SK-N-SH treated with all-trans-retinoic acid at 6 μM for 48 hours (cell line): ENCODE data around the gene CTF1.

Source experiments
- ARNTL ChIP-seq: fragments of 450-650 bp; formaldehyde crosslinking; IDR thresholded peaks from 2 replicates; pipeline ENCODE4 v1.5.0; 2020; ENCODE audit warnings: low read depth, mild to moderate bottlenecking, moderate library complexity, borderline replicate concordance
- CSDC2 ChIP-seq: fragments of 250-450 bp; sonication (Bioruptor Pico); IDR thresholded peaks from 2 replicates; pipeline ENCODE4 v1.5.0; 2020; ENCODE audit warnings: mild to moderate bottlenecking, moderate library complexity
- PPARA ChIP-seq: fragments of 250-450 bp; sonication (Bioruptor Pico); IDR thresholded peaks from 2 replicates; pipeline ENCODE4 v1.5.0; 2020; ENCODE audit warnings: mild to moderate bottlenecking, borderline replicate concordance
- TF ChIP-seq, protein P1 (sequence below): fragments of 250-450 bp; sonication (Bioruptor Pico); IDR thresholded peaks from 2 replicates; pipeline ENCODE4 v1.5.0; 2020; ENCODE audit warnings: mild to moderate bottlenecking, moderate library complexity
- TF ChIP-seq, protein P2 (sequence below): fragments of 250-450 bp; sonication (Bioruptor Pico); IDR thresholded peaks from 2 replicates; pipeline ENCODE4 v1.5.1; 2020; ENCODE audit warnings: low read depth, mild to moderate bottlenecking, moderate library complexity
- TF ChIP-seq, protein P3 (sequence below): fragments of 250-450 bp; sonication (Bioruptor Pico); IDR thresholded peaks from 2 replicates; pipeline ENCODE4 v1.5.1; 2021; ENCODE audit warnings: mild to moderate bottlenecking, moderate library complexity

DNA sequence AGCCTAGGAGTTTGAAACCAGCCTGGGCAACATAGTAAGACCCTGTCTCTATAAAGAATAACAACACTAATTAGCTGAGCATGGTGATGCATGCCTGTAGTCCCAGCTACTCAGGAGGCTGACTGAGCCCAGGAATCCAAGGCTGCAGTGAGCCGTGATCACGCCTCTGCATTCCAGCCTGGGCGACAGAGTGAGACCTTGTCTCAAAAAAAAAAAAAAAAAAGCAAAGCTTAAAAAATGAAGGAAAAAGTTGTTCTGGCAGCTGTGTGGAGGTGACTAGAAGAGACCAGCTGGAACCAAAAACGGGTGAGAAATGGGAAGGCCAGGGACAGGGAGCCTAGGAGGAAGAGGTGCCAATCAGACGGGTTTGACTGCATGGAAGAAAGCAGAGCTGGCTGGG, 6.7 kb upstream of the CTF1 start:
- TF ChIP-seq, protein P1, sequence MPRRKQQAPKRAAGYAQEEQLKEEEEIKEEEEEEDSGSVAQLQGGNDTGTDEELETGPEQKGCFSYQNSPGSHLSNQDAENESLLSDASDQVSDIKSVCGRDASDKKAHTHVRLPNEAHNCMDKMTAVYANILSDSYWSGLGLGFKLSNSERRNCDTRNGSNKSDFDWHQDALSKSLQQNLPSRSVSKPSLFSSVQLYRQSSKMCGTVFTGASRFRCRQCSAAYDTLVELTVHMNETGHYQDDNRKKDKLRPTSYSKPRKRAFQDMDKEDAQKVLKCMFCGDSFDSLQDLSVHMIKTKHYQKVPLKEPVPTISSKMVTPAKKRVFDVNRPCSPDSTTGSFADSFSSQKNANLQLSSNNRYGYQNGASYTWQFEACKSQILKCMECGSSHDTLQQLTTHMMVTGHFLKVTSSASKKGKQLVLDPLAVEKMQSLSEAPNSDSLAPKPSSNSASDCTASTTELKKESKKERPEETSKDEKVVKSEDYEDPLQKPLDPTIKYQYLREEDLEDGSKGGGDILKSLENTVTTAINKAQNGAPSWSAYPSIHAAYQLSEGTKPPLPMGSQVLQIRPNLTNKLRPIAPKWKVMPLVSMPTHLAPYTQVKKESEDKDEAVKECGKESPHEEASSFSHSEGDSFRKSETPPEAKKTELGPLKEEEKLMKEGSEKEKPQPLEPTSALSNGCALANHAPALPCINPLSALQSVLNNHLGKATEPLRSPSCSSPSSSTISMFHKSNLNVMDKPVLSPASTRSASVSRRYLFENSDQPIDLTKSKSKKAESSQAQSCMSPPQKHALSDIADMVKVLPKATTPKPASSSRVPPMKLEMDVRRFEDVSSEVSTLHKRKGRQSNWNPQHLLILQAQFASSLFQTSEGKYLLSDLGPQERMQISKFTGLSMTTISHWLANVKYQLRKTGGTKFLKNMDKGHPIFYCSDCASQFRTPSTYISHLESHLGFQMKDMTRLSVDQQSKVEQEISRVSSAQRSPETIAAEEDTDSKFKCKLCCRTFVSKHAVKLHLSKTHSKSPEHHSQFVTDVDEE (CRISPR knock-in tag), result no peak
- TF ChIP-seq ARNTL (CRISPR knock-in tag) (no peak), PPARA (CRISPR knock-in tag) (no peak), CSDC2 (no peak)
- TF ChIP-seq, protein P2, sequence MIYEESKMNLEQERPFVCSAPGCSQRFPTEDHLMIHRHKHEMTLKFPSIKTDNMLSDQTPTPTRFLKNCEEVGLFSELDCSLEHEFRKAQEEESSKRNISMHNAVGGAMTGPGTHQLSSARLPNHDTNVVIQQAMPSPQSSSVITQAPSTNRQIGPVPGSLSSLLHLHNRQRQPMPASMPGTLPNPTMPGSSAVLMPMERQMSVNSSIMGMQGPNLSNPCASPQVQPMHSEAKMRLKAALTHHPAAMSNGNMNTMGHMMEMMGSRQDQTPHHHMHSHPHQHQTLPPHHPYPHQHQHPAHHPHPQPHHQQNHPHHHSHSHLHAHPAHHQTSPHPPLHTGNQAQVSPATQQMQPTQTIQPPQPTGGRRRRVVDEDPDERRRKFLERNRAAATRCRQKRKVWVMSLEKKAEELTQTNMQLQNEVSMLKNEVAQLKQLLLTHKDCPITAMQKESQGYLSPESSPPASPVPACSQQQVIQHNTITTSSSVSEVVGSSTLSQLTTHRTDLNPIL (CRISPR knock-in tag), result no peak
- TF ChIP-seq, protein P3, sequence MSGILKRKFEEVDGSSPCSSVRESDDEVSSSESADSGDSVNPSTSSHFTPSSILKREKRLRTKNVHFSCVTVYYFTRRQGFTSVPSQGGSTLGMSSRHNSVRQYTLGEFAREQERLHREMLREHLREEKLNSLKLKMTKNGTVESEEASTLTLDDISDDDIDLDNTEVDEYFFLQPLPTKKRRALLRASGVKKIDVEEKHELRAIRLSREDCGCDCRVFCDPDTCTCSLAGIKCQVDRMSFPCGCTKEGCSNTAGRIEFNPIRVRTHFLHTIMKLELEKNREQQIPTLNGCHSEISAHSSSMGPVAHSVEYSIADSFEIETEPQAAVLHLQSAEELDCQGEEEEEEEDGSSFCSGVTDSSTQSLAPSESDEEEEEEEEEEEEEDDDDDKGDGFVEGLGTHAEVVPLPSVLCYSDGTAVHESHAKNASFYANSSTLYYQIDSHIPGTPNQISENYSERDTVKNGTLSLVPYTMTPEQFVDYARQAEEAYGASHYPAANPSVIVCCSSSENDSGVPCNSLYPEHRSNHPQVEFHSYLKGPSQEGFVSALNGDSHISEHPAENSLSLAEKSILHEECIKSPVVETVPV, result no peak
